Lower leg skin (tissue), 3 donors: ENCODE data around the gene SESN2.

Experiments
- POLR2A ChIP-seq, 2 donors: fragments of 450-650 bp; IDR thresholded peaks; one replicate each; pipeline ENCODE4 v1.6.1; 2016 to 2017; ENCODE audit warnings: antibody characterized with exemption in 2 of 2, mild to moderate bottlenecking in 1 of 2, moderate library complexity in 1 of 2
- TF ChIP-seq, protein P1 (sequence below), 3 donors: fragments of 450-650 bp; IDR thresholded peaks; one replicate each; pipeline ENCODE4 v1.5.1; 2016; ENCODE audit warnings: antibody characterized with exemption in 3 of 3, mild to moderate bottlenecking in 3 of 3, moderate library complexity in 2 of 3

DNA sequence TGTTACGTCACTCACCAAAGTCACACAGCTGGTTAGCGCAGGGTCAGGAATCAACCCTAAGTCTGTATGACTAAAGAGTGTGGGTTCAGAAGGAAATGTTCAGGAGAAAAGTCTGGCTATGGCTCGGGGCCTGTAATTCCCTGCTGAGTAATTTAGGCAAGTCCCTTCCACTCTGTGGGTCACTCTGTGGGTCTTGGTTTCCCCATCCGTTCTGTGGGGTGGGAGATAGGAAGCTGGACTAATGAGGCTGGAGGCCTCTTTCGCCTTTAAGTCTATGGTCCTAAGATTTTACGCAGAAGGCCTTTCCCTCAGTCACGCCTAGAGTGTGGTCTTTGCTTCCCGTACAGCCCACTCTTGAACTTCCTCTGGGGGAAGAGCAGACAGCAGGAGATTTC, 55.2 kb downstream of the SESN2 start:
- TF ChIP-seq, protein P1, sequence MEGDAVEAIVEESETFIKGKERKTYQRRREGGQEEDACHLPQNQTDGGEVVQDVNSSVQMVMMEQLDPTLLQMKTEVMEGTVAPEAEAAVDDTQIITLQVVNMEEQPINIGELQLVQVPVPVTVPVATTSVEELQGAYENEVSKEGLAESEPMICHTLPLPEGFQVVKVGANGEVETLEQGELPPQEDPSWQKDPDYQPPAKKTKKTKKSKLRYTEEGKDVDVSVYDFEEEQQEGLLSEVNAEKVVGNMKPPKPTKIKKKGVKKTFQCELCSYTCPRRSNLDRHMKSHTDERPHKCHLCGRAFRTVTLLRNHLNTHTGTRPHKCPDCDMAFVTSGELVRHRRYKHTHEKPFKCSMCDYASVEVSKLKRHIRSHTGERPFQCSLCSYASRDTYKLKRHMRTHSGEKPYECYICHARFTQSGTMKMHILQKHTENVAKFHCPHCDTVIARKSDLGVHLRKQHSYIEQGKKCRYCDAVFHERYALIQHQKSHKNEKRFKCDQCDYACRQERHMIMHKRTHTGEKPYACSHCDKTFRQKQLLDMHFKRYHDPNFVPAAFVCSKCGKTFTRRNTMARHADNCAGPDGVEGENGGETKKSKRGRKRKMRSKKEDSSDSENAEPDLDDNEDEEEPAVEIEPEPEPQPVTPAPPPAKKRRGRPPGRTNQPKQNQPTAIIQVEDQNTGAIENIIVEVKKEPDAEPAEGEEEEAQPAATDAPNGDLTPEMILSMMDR (IDR thresholded peaks at IDR 0.05), result no peak
- no peak for TF ChIP-seq POLR2A (IDR thresholded peaks at IDR 0.05)
